ENCODE results near the gene BRME1.

- TF ChIP-seq EZH2 (conservative IDR thresholded peaks at IDR 0.05; ENCODE audit: low read depth, low read length) (no peak), CTCF (CRISPR knock-in tag; IDR thresholded peaks at IDR 0.05) (no peak), ZNF232 (CRISPR knock-in tag; IDR thresholded peaks at IDR 0.05; ENCODE audit: borderline replicate concordance) (no peak), KMT2B (CRISPR knock-in tag; IDR thresholded peaks at IDR 0.05) (no peak), NCOR1 (IDR thresholded peaks at IDR 0.05; ENCODE audit: borderline replicate concordance, low read length) (no peak), ZNF674 (CRISPR knock-in tag; IDR thresholded peaks at IDR 0.05; ENCODE audit: low read depth) (no peak), NFKB2 (CRISPR knock-in tag; IDR thresholded peaks at IDR 0.05; ENCODE audit: borderline replicate concordance) (no peak), GABPA (IDR thresholded peaks at IDR 0.05; ENCODE audit: low read depth, low read length) (no peak), GABPA (CRISPR knock-in tag; IDR thresholded peaks at IDR 0.05; ENCODE audit: low read depth) (no peak), POLR2AphosphoS5 (IDR thresholded peaks at IDR 0.05; ENCODE audit: low read depth, low read length) (no peak)
Measured at GRCh38 chr19:13844130-13844631, 61.7 kb downstream of the BRME1 start.
